ENCODE results near the gene POLDIP2. TPM values are rescaled to one million over a fixed set of nuclear protein-coding genes. Genes with fewer than 3 reads are reported as not detected.

The POLDIP2 gene
- total RNA-seq, 1 donor from 2014 or later: 79.1 TPM

DNA sequence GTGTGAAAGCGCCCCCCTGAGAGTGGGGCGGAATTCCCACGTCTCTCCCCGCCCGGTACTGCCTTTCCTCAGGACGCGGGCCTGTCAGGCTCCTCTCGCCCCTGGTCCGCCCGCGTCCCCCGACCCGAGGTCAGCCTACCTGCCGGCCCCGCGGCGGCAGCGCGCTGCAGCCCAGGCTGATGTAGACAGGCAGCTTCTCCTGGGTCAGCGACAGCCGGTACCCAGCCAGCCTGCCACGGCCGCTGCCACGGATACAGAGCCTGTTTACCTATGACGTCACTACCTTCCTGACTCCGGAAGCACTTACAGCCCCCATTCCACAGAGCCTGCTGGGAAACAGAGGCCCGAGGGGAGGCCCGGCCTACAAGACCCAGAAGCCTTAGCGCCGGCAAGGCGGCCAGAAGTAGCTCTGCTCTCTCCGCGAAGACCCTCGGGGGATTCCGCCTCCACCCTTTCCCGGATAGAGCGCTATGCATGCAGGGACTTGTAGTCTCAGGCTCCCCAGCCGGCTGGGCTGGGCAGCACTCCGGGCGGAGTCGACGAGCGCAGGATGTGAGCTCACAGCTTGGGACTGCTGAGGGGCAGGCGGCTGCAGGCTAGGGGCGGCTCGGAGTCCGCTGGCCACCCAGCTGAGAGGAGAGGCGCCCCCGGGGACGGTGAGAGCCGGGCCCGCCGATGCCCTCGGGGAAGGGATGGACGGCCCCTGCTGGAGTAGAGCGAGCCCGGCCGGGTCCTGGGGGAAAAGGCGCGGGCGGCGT lies 21.9 kb downstream of the POLDIP2 start, which contains the start of the genes IFT20 and TNFAIP1:
TSS of gene IFT20 (minus strand) at position 272 of the 758 bp plus-strand sequence. CDS start 3,487 bp downstream, outside the sequence.
TSS of gene TNFAIP1 (plus strand) at position 561 of the 758 bp plus-strand sequence. CDS start 3,761 bp downstream, outside the sequence.
- Mint-ChIP-seq H3K4me1 (ENCODE audit: low read depth, unreplicated experiment) (peaks cover 33% of the 10 kb centered on the region), H3K27me3 (ENCODE audit: low read depth, unreplicated experiment) (no peaks in the 10 kb centered on the region), H3K36me3 (ENCODE audit: low read depth, unreplicated experiment) (peaks cover 9% of the 10 kb centered on the region), H3K4me3 (ENCODE audit: unreplicated experiment) (peak within 1 kb of the TSS; percentile 99), H3K27ac (ENCODE audit: unreplicated experiment) (peak within 1 kb of the TSS; percentile 99), H3K9me3 (ENCODE audit: unreplicated experiment) (no peaks in the 10 kb centered on the region)
- no peaks in the 10 kb centered on the region for H3K9me3 ChIP-seq (ENCODE audit: insufficient read depth, low read depth, low read length)
- peaks cover 81% of the 10 kb centered on the region for H4K20me1 ChIP-seq (ENCODE audit: insufficient read depth, low read length)
- peak within 1 kb of the TSS; percentile 99 for H3K27ac ChIP-seq (ENCODE audit: low read depth, low read length)
- H3K79me2 ChIP-seq (ENCODE audit: insufficient read depth, low read length): peaks cover 92% of the 10 kb centered on the region
- H2AFZ ChIP-seq (ENCODE audit: low read depth, low read length): peak within 1 kb of the TSS; percentile 81
- H3K27me3 ChIP-seq (ENCODE audit: insufficient read depth, low read length): no peaks in the 10 kb centered on the region
- TF ChIP-seq, protein P1, sequence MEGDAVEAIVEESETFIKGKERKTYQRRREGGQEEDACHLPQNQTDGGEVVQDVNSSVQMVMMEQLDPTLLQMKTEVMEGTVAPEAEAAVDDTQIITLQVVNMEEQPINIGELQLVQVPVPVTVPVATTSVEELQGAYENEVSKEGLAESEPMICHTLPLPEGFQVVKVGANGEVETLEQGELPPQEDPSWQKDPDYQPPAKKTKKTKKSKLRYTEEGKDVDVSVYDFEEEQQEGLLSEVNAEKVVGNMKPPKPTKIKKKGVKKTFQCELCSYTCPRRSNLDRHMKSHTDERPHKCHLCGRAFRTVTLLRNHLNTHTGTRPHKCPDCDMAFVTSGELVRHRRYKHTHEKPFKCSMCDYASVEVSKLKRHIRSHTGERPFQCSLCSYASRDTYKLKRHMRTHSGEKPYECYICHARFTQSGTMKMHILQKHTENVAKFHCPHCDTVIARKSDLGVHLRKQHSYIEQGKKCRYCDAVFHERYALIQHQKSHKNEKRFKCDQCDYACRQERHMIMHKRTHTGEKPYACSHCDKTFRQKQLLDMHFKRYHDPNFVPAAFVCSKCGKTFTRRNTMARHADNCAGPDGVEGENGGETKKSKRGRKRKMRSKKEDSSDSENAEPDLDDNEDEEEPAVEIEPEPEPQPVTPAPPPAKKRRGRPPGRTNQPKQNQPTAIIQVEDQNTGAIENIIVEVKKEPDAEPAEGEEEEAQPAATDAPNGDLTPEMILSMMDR (IDR thresholded peaks at IDR 0.05; ENCODE audit: insufficient read depth, low read depth, low read length): no peak
- TF ChIP-seq EZH2 (IDR thresholded peaks at IDR 0.05; ENCODE audit: insufficient read depth, low read length): no peak
- H3K9ac ChIP-seq (ENCODE audit: low read length): peak within 1 kb of the TSS; percentile 99
- peaks cover 3% of the 10 kb centered on the region for H3K36me3 ChIP-seq (ENCODE audit: insufficient read depth, low read length)
- FAIRE-seq (peak; percentile 89), DNase-seq (ENCODE audit: low read depth) (peak; percentile 100)
- peak within 1 kb of the TSS; percentile 95 for H3K4me2 ChIP-seq (ENCODE audit: low read length)
- H3K4me1 ChIP-seq (ENCODE audit: insufficient read depth, low read length): peaks cover 39% of the 10 kb centered on the region
- peak within 1 kb of the TSS; percentile 95 for H3K4me3 ChIP-seq (ENCODE audit: insufficient read depth, low read depth, low read length)

DNA sequence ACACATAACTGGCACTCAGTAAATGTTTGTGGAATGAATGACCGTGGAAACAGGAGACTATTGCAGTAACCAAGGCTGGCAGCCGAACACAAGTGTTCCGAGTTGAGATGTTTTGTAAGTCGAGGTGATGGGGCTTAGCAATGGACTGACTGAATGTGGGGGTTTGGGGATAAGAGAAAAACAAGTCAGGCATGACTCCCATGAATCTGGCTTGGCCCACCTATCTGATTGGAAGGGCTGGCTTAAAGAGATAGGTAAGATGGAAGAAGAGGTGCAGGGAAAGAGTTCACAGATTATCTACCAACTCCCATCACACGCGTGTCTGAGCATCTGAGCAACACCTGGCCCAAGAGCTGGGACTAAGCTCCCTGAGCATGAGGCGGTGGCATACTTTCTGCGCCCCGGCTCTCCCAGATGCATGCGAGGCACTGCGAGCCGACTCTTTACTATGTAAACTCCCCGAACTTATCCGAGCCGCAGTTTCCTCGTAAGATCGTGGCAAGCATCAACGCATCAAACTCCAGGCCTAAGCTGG lies 22.6 kb downstream of the POLDIP2 start:
- TF ChIP-seq, protein P1 (IDR thresholded peaks at IDR 0.05; ENCODE audit: insufficient read depth, low read depth, low read length): no peak
- TF ChIP-seq EZH2 (IDR thresholded peaks at IDR 0.05; ENCODE audit: insufficient read depth, low read length): no peak
- FAIRE-seq (no peak), DNase-seq (ENCODE audit: low read depth) (no peak)
- H3K4me2 ChIP-seq (ENCODE audit: low read length): peak overlapping the region; percentile 95
- H3K27me3 ChIP-seq (ENCODE audit: insufficient read depth, low read length): no peaks in the 10 kb centered on the region
- peak overlapping the region; percentile 99 for H3K27ac ChIP-seq (ENCODE audit: low read depth, low read length)
- peak overlapping the region; percentile 81 for H2AFZ ChIP-seq (ENCODE audit: low read depth, low read length)
- peaks cover 33% of the 10 kb centered on the region for H3K4me1 Mint-ChIP-seq (ENCODE audit: low read depth, unreplicated experiment)
- no peaks in the 10 kb centered on the region for H3K9me3 Mint-ChIP-seq (ENCODE audit: unreplicated experiment)
- H3K9me3 ChIP-seq (ENCODE audit: insufficient read depth, low read depth, low read length): no peaks in the 10 kb centered on the region
- H3K27me3 Mint-ChIP-seq (ENCODE audit: low read depth, unreplicated experiment): no peaks in the 10 kb centered on the region
- peaks cover 75% of the 10 kb centered on the region for H4K20me1 ChIP-seq (ENCODE audit: insufficient read depth, low read length)
- peak overlapping the region; percentile 99 for H3K9ac ChIP-seq (ENCODE audit: low read length)
- peaks cover 39% of the 10 kb centered on the region for H3K4me1 ChIP-seq (ENCODE audit: insufficient read depth, low read length)
- peak overlapping the region; percentile 99 for H3K4me3 Mint-ChIP-seq (ENCODE audit: unreplicated experiment)
- H3K4me3 ChIP-seq (ENCODE audit: insufficient read depth, low read depth, low read length): peak overlapping the region; percentile 95
- H3K36me3 Mint-ChIP-seq (ENCODE audit: low read depth, unreplicated experiment): peaks cover 9% of the 10 kb centered on the region
- peaks cover 85% of the 10 kb centered on the region for H3K79me2 ChIP-seq (ENCODE audit: insufficient read depth, low read length)
- no peaks in the 10 kb centered on the region for H3K36me3 ChIP-seq (ENCODE audit: insufficient read depth, low read length)
- peak overlapping the region; percentile 87 for H3K27ac Mint-ChIP-seq (ENCODE audit: unreplicated experiment)
